ENCODE measurements around the gene ROBO4.

- TF ChIP-seq, protein P1, sequence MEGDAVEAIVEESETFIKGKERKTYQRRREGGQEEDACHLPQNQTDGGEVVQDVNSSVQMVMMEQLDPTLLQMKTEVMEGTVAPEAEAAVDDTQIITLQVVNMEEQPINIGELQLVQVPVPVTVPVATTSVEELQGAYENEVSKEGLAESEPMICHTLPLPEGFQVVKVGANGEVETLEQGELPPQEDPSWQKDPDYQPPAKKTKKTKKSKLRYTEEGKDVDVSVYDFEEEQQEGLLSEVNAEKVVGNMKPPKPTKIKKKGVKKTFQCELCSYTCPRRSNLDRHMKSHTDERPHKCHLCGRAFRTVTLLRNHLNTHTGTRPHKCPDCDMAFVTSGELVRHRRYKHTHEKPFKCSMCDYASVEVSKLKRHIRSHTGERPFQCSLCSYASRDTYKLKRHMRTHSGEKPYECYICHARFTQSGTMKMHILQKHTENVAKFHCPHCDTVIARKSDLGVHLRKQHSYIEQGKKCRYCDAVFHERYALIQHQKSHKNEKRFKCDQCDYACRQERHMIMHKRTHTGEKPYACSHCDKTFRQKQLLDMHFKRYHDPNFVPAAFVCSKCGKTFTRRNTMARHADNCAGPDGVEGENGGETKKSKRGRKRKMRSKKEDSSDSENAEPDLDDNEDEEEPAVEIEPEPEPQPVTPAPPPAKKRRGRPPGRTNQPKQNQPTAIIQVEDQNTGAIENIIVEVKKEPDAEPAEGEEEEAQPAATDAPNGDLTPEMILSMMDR (IDR thresholded peaks at IDR 0.05): no peak
- no peak for TF ChIP-seq POLR2A (IDR thresholded peaks at IDR 0.05)
Measured at GRCh38 chr11:124877631-124877909, 20.1 kb downstream of the ROBO4 start.

All from uterus (tissue), 2 donors.